Measurements from ENCODE around the gene DNAJB6. TPM values are rescaled to one million over a fixed set of nuclear protein-coding genes. Genes with fewer than 3 reads are reported as not detected.

Gene DNAJB6
- total RNA-seq, 4 donors from 2014 or later, result 63.5 to 125 (median 107) TPM

GRCh38 chr7:157462419-157462771 is 125.6 kb downstream of the DNAJB6 start:
- intact Hi-C loops (cut with DNase I; ENCODE audit: low total_unique reads), result no loop called here
- Histone ChIP-seq H3K27me3 (no peaks in the 10 kb centered on the region), H3K36me3 (no peaks in the 10 kb centered on the region), H3K4me1 (no peaks in the 10 kb centered on the region), H3K4me3 (no peak overlapping the region), H3K27ac (no peak overlapping the region), H3K9me3 (no peaks in the 10 kb centered on the region)
- no peak for DNase-seq
- TF ChIP-seq POLR2A (IDR thresholded peaks at IDR 0.05), result no peak
- TF ChIP-seq CTCF (IDR thresholded peaks at IDR 0.05), result no peak

DNA sequence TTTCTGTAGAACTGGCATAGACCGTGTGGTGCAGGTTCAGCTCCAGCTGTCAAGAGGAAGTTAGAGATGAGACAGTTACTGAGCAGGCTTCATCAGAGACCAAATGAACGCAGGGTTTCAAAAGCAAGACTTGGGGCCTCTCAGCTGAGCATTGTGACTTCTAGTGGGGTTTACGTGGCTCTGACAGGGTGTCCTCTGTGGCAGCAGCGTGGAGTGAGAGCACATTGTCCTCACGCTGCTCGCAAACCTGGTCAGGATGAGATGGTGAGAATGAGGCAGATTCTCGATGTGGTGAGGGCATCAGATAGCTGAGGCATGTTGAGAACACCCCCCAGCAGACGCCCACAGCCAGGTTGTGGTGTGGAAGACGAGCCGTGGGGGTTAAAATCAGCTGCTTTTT is 126.0 kb downstream of the DNAJB6 start:
- no peak for TF ChIP-seq CTCF (IDR thresholded peaks at IDR 0.05)
- TF ChIP-seq POLR2A (IDR thresholded peaks at IDR 0.05), result no peak
- H3K4me3 ChIP-seq, result no peak overlapping the region
- H3K9me3 ChIP-seq, result no peaks in the 10 kb centered on the region
- intact Hi-C loops (cut with DNase I; ENCODE audit: low total_unique reads), result no loop called here
- no peaks in the 10 kb centered on the region for H3K4me1 ChIP-seq
- H3K36me3 ChIP-seq, result no peaks in the 10 kb centered on the region
- no peak overlapping the region for H3K27ac ChIP-seq
- H3K27me3 ChIP-seq, result no peaks in the 10 kb centered on the region
- DNase-seq, result no peak

GRCh38 chr7:157463245-157463644 is 126.4 kb downstream of the DNAJB6 start:
- intact Hi-C loops (cut with DNase I; ENCODE audit: low total_unique reads), result no loop called here
- no peaks in the 10 kb centered on the region for H3K4me1 ChIP-seq

DNA sequence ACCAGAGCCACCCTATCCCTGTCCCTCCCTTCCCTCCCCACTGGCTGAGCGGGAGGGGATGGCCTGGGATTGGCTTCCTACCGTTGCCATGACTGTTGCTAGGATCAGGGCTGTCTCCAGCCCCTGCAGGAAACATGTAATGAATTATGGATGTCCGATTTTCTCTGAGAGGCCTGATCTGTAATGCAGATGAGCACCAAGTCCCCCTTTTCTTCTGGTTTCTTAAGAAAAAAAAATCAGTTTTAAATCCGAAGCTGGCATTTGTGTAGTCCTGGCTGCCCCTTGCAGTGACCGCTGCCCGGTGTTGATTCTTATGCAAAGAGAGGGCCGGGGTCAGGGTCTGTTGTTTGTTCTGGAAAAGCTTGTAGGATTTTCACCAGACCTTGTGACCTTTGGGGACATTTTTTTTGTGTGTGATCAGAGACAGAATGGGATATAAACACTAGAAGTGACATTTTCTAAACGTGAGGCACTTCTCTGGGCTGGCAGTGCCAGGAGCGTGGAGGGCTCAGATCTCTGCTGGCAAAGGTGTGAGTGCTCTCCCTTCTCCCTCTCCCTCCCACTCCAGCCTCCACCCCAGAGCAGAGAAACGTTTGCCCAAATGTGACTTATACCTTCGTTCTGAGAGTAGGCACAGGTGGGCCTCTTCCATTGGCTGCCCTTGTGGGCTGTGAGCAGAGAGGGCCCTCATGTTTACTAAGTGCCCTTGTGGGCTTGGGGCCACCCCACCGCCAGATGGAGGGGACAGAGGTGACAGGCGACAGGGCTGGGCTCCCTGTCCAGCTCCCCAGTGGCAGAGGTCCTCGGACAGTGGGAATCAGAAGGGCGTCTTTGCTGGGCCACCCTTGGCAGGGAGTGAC is 127.5 kb downstream of the DNAJB6 start:
- H3K27ac ChIP-seq, result no peak overlapping the region
- H3K9me3 ChIP-seq, result no peaks in the 10 kb centered on the region
- H3K4me3 ChIP-seq, result no peak overlapping the region
- no peak for TF ChIP-seq CTCF (IDR thresholded peaks at IDR 0.05)
- no peak for TF ChIP-seq POLR2A (IDR thresholded peaks at IDR 0.05)
- no peaks in the 10 kb centered on the region for H3K27me3 ChIP-seq
- intact Hi-C loops (cut with DNase I; ENCODE audit: low total_unique reads), result no loop called here
- H3K36me3 ChIP-seq, result no peaks in the 10 kb centered on the region
- no peak for DNase-seq
- H3K4me1 ChIP-seq, result no peaks in the 10 kb centered on the region

More at GRCh38 chr7:157463245-157463644, 126.4 kb downstream of the DNAJB6 start:
- DNase-seq, result no peak
- no peaks in the 10 kb centered on the region for H3K27me3 ChIP-seq
- no peak for TF ChIP-seq POLR2A (IDR thresholded peaks at IDR 0.05)
- no peak for TF ChIP-seq CTCF (IDR thresholded peaks at IDR 0.05)
- no peak overlapping the region for H3K27ac ChIP-seq
- no peaks in the 10 kb centered on the region for H3K9me3 ChIP-seq
- H3K36me3 ChIP-seq, result no peaks in the 10 kb centered on the region
- H3K4me3 ChIP-seq, result no peak overlapping the region

- no peaks in the 10 kb centered on the region for H3K4me1 ChIP-seq
- H3K27me3 ChIP-seq, result no peaks in the 10 kb centered on the region
- H3K27ac ChIP-seq, result no peak overlapping the region
- no peak for DNase-seq
- no peaks in the 10 kb centered on the region for H3K36me3 ChIP-seq
- no peaks in the 10 kb centered on the region for H3K9me3 ChIP-seq
- no peak for TF ChIP-seq CTCF (IDR thresholded peaks at IDR 0.05)
- TF ChIP-seq POLR2A (IDR thresholded peaks at IDR 0.05), result no peak
- H3K4me3 ChIP-seq, result no peak overlapping the region
- intact Hi-C loops (cut with DNase I; ENCODE audit: low total_unique reads), result no loop called here
Measured at GRCh38 chr7:157464971-157465886, 128.4 kb downstream of the DNAJB6 start.

Data from uterus (tissue), 4 donors.